ENCODE results near the gene TFAP2D.

TFAP2D gene

GRCh38 chr6:50819466-50819903 is 106.2 kb downstream of the TFAP2D start:
- no peak for DNase-seq (ENCODE audit: low read depth)

- DNase-seq (ENCODE audit: low read depth), result no peak
These were observed 106.9 kb downstream of the TFAP2D start for GRCh38 chr6:50819904-50820868.

GRCh38 chr6:50820869-50821264 is 107.5 kb downstream of the TFAP2D start:
- no peak for DNase-seq (ENCODE audit: low read depth)

GRCh38 chr6:50821441-50822077 is 108.2 kb downstream of the TFAP2D start:
- no peak for DNase-seq (ENCODE audit: low read depth)

- DNase-seq (ENCODE audit: low read depth), result no peak
These were observed 108.8 kb downstream of the TFAP2D start for GRCh38 chr6:50822078-50822476.
